NCI-H2227 treated with DMSO at 0.1 percent for 48 hours (cell line): ENCODE data around the gene SLC6A14.

ENCODE experiments used
- DNase-seq: peaks from one replicate; lab custom pipeline; 2025; lab: John Stamatoyannopoulos, UW

SLC6A14 gene, protein sequence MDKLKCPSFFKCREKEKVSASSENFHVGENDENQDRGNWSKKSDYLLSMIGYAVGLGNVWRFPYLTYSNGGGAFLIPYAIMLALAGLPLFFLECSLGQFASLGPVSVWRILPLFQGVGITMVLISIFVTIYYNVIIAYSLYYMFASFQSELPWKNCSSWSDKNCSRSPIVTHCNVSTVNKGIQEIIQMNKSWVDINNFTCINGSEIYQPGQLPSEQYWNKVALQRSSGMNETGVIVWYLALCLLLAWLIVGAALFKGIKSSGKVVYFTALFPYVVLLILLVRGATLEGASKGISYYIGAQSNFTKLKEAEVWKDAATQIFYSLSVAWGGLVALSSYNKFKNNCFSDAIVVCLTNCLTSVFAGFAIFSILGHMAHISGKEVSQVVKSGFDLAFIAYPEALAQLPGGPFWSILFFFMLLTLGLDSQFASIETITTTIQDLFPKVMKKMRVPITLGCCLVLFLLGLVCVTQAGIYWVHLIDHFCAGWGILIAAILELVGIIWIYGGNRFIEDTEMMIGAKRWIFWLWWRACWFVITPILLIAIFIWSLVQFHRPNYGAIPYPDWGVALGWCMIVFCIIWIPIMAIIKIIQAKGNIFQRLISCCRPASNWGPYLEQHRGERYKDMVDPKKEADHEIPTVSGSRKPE

DNA sequence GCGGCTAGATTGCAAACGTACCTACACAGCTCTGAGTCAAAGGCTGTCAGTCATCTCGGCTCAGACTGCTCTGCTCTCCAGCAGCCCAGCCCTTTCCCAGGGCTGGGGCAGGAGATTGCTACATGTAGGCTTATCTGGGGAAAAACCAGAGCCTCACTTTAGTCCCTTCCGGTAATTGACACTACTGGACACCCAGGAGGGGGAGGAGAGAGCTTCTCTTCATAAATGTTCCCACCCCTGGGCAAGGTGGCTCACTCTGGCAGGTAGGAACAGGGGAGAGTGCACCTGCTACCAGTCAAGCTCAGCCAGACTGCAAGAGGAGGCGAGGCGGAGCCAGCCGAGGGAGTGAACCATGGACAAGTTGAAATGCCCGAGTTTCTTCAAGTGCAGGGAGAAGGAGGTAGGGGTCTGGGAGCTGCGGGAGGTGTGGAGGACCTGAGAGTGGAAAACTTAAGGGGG lies at the start of gene SLC6A14:
SLC6A14 (plus strand) TSS at position 249 of the 459 bp plus-strand sequence; CDS start at position 353, 104 bp downstream.
- no peak for DNase-seq

DNA sequence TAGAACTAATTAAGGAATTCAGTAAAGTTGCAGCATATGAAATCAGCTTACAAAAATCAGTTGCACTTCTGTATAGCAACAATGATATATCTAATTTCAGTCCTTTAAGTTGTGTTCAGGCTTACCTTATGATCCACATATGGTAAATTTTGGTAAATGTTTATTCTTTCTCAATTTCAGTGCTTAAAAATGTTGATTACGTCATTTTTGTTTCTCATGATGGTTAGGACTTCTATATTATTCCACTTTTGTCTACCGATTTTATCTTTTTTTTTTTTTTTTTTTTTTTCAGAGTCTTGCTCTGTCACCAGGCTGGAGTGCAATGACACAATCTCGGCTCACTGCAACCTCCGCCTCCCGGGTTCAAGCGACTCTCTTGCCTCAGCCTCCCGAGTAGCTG lies 40.7 kb upstream of the SLC6A14 start:
- DNase-seq = no peak

DNA sequence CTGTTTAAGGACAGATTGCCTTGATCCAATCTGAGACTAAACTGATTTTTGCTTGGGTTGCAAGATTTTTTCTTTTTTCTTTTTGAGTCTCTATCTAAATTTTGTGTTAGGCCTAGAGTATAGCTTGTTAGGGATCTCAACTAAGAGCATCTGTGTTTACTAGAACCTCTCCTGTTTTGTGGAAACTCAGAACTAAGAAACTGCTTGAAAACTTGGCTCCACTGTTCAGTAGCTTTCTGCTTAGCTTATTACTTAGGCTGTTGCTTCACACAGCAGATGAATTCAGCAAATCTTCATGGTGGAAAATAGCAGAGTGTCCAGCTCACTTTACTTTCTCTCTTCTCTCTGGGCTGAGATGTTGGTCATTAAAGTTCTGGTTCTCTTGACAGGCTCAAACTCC lies 36.7 kb upstream of the SLC6A14 start:
- no peak for DNase-seq

DNA sequence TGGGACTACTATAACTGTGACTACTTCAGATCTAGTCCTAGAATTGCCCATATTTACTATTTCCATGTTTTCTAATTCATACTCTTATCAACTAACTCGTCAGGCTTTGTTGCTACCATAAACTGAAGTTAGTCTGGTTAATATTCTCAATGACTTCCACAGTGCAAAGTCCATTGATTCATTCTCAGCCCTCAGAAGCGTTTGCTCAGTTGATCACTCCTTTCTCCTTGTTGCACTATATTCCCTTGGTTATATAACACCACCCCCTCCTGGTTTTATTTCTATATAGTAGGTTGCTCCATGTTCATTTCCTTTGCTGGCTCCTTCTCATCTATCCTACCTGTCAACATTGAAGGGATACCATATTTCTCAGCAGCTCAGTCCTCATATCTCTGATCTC lies 27.2 kb upstream of the SLC6A14 start:
- no peak for DNase-seq

DNA sequence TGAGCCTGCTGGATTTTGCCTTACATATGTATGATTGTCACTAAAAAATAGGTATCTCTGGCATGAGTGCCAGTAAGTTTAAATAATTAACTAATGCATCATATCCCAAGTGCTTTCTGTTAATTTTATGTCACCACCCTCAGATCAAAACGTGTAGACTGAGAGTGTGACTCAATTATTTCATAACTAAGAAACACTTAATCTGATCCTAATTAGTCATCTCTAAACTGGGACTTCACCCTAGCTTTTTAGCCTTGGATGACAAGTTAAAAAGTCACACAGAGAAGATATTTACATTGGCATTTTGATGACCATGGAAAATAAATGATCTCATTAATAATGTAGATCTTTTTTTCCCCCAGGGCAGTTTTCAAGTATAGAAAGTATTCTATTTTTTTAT lies 23.1 kb upstream of the SLC6A14 start:
- DNase-seq = no peak

DNA sequence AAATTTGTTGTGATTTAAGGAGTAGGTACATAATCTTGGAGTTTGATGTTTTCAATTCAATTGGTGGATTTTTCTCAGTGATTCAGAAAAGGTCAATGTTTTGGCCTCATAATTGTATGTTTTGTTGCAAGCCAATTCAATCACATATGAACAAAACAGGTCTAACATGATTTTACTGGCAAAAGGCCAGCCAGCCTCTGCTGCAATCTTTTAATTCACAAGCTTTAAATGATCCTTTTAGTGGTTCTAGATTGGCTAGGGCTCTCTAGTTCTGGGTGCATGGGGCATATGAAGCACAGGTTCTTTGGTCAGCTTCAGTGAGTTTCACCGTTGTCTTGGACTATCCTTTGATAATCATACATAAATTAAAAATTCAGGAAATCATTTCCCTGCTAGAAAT lies 19.2 kb upstream of the SLC6A14 start:
- no peak for DNase-seq

DNA sequence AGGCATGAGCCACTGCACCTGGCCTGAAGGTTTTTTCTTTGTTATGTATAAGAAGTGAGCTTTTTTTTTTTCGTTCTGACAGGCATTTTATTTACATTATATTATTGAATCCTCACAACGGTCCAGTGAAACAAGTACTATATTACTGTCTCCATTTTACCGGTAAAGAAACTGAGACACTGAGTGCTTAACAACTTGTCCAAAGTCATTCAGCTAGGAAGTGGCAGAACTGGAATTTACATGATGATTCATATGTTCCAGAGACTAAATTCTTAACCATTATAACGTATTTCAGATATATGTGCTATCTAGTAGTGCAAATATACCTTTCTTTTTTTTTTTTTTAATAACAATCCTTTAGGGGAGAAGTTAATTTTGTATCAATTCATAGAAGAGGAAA lies 18.4 kb upstream of the SLC6A14 start:
- DNase-seq = no peak

DNA sequence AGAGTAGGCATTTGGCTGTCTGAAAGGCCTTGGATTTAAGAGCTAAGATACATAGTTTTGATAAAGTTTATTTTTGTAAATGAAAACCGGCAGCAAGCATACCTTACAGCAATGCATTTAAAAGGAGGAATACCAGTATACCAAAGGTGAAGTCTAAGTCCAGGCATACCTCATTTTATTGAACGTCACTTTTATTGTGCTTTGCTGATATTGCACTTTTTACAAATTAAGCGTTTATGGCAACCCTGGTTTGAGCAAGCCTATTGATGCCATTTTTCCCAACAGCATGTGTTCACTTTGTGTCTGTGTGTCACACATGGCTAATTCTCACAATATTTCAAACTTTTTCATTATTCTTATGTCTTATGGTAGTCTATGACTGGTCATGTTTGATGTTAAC lies 8.4 kb upstream of the SLC6A14 start:
- no peak for DNase-seq

DNA sequence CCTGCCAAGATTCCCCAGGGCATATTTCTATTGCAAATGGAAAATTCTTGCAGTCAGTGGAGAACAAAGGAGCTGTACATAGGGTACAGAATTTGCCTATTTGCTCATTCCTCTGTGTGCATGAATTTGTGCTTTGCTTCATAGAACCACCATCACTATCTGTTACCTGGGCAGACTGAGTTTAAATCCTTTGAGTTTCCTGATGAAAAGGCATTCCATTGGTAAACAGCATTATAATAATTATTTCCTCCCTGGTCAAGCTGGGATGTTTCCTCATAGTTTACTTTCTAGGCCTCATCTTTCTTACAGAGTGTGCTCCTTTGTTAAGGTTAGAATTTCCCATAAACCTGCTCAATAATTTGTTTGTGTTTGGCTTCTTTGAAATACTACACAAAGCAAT lies 809 bp upstream of the SLC6A14 start:
- no peak for DNase-seq

DNA sequence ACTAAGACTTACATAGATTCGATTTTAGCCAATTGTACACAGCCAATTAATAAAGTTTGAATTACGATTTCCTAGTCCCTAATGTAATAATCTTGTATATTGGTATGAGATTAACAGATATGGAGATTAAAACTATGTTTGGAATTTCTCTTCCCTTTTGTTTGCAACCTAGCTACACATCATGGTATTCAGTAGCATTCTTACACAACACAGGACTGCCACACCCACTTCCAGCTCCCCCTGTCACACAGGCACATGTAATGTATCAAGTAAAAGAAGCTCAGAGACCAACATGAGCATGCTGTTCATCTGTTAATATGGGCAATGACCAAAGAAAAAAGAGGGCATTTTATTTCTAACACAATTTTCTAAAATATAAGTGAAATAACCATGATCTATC lies 12.8 kb downstream of the SLC6A14 start:
- DNase-seq = no peak

DNA sequence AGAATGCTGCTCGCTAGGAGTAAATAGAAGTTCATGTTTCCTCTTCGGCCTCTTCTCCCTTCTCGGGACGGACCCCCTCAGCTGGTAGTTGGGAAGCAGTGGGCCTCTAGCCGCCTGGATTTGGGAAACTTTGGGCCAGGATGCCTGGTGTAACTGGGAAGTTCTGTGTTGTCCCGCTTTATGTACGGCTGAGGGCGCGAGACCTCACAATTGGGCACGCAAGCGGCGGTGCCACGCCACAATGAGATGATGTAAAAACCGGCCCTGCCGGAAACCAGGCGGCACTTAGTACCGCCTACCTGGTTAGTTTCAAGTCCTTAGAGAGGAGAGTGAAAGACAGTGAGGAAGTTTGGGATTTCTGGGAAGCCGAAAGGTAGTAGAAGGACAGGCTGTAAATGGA lies 26.4 kb downstream of the SLC6A14 start, which contains the start of gene CT83:
CT83 (minus strand) TSS at position 155 of the 400 bp plus-strand sequence; CDS start at position 35, 120 bp downstream.
- DNase-seq = no peak

DNA sequence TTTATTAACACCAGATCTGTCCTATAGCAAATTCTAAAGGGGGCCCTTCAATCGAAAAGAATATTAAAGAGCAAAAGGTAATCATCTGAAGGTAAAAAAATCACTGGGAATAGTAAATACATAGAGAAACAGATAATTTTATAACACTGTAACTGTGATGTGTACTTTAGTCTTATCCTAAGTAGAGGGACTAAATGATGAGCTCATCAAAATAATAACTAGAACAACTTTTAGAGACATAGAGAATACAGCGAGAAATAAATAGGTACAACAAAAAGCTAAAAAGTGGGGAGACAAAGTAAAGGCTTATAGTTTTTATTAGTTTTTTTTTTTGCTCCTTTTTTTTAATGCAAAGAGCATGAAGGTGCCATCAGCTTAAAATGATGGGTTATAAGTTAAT lies 43.7 kb downstream of the SLC6A14 start:
- DNase-seq = no peak

DNA sequence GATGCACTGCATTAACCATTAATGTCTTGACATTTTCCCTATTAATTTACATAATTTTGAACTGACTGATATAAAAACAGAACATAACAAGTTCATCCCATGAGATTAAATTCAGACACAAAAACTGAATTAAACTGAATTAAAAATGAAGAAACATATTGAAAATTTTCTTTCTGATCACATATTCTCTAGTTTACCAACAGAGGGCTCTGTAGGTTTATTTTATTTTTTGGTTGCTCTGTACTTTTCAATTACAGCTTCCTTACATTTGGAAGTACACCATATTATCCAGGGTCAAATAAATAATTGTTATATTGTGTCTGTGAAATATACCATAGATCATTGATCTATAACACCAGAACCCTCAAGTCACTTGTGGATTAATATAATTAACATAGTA lies 53.7 kb downstream of the SLC6A14 start:
- DNase-seq = peak; percentile 9

DNA sequence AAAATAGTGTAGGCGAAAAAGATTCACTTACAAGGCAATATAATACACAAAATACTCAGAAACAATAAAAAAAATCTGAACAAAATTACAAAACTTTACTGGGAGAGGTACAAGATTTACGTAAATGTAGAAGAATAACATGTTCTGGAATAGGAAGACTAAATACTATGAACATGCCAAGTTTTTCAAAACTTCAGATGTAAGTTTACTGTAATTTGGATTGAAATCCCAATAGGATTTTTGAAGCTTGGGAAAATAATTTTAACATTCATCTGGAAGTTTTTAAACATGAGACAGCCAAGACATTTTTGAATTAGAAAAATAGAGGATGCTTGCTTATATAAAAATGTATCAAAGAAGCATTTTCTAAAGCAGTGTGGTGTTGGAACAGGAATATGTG lies 56.9 kb downstream of the SLC6A14 start:
- no peak for DNase-seq

DNA sequence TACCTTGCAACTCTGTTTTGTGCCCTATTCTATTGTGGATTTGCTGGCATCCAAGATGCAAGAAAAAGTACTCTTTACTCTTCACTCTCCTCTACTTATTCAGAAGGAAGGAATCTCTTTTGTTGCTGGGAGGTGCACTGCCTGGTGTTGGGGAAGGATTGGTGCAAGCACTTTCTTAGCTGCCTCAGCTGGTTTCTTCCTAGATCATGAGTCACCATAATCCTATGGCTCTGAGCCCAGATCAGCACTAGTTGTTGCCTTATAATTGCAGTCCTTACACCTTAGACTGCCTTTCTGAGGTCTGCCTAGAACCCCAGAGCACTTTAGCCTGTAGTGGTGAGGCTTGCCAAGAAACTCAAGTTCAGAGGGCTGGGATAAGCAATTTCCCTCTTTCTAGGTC lies 63.4 kb downstream of the SLC6A14 start:
- DNase-seq = no peak
